Measurements from ENCODE around the gene SFI1. TPM values are rescaled to one million over a fixed set of nuclear protein-coding genes. Genes with fewer than 3 reads are reported as not detected.

The SFI1 gene
- total and polyA plus RNA-seq, 2 of the 4 experiments (the other 2 are of a cell fraction): 9.9 to 12.0 TPM

GRCh38 chr22:31621507-31622124 is 125.3 kb downstream of the SFI1 start:
- Histone ChIP-seq H4K8ac (ENCODE audit: low read depth in 2 of 2, low read length in 2 of 2) (no peak overlapping the region), H4K20me1 (ENCODE audit: insufficient read depth, low read length) (peaks cover 80% of the 10 kb centered on the region), H3K79me1 (ENCODE audit: low read depth in 1 of 2, low read length in 2 of 2) (peaks cover 28 to 68% of the 10 kb centered on the region in 2 experiments), H4K91ac (ENCODE audit: insufficient read depth, low read depth, low read length) (no peak overlapping the region), H3K9ac (ENCODE audit: low read depth, low read length) (no peak overlapping the region), H3K9me3 (ENCODE audit: control insufficient read depth, insufficient read depth, low read length) (no peaks in the 10 kb centered on the region), H2AK9ac (replicated peaks; ENCODE audit: low read depth, low read length, poor library complexity) (no peak overlapping the region), H4K5ac (ENCODE audit: low read depth, low read length) (no peak overlapping the region), H2AK5ac (ENCODE audit: low read depth, low read length) (no peak overlapping the region), H3K4ac (ENCODE audit: low read depth, low read length) (no peak overlapping the region), H3K56ac (ENCODE audit: extremely low read depth, insufficient read depth, low read length) (no peak overlapping the region), H2BK120ac (ENCODE audit: low read depth, low read length) (no peak overlapping the region), H2BK5ac (ENCODE audit: low read depth, low read length, poor library complexity, severe bottlenecking) (no peak overlapping the region), H3K4me1 (ENCODE audit: control insufficient read depth, insufficient read depth, low read length) (peaks cover 9% of the 10 kb centered on the region), H3K9me1 (ENCODE audit: insufficient read depth, low read length) (peaks cover 13% of the 10 kb centered on the region), H3K14ac (replicated peaks; ENCODE audit: low read depth, low read length) (no peak overlapping the region), H3K27me3 (ENCODE audit: control insufficient read depth, insufficient read depth, low read length) (no peaks in the 10 kb centered on the region), H3K27ac (ENCODE audit: insufficient read depth, low read length) (no peak overlapping the region), H3K18ac (ENCODE audit: low read depth, low read length) (no peak overlapping the region), H3K4me3 (ENCODE audit: insufficient read depth, low read depth, low read length) (no peak overlapping the region), H3K4me2 (ENCODE audit: low read depth, low read length) (no peak overlapping the region), H2BK15ac (ENCODE audit: low read depth, low read length) (no peak overlapping the region), H3K23ac (ENCODE audit: low read depth, low read length) (no peak overlapping the region), H3K36me3 (ENCODE audit: control insufficient read depth, insufficient read depth, low read length) (peaks cover 62% of the 10 kb centered on the region), H2AFZ (replicated peaks; ENCODE audit: low read length, poor library complexity) (no peak overlapping the region), H2BK20ac (ENCODE audit: low read depth, low read length) (no peak overlapping the region)
- POLR2A ChIA-PET (ENCODE audit: unreplicated experiment): no interaction called here
- dilution Hi-C loops (cut with HindIII; ENCODE audit: low sequenced_read_pairs, unreplicated experiment): no loop called here
- in situ Hi-C loops (cut with MboI; ENCODE audit: low sequenced_read_pairs): no loop called here
- no peak for ATAC-seq (ENCODE audit: low read depth)
- 98% methylated on average over 9 of the region's 19 CpGs; no CpG with 5 or more reads in 1 of the 2 experiments for WGBS, 2 experiments (ENCODE audit: extremely low coverage in 2 of 2, insufficient read length in 1 of 2)
- DNase-seq: no peak
- CTCF ChIA-PET: no interaction called here
- no peak for TF ChIP-seq BHLHE40 (IDR thresholded peaks at IDR 0.05; ENCODE audit: low read depth, low read length)
- no peak for TF ChIP-seq MXI1 (IDR thresholded peaks at IDR 0.05; ENCODE audit: borderline replicate concordance, low read depth, low read length)
- TF ChIP-seq POLR2A (IDR thresholded peaks at IDR 0.05; ENCODE audit: low read depth, low read length): no peak
- no peak for TF ChIP-seq ELK1 (IDR thresholded peaks at IDR 0.05; ENCODE audit: borderline replicate concordance, low read depth, low read length)
- TF ChIP-seq CTCF (conservative IDR thresholded peaks at IDR 0.05; ENCODE audit: low read depth, low read length): no peak
- no peak for TF ChIP-seq RFX5 (IDR thresholded peaks at IDR 0.05; ENCODE audit: low read depth, low read length)
- TF ChIP-seq MAFK (IDR thresholded peaks at IDR 0.05; ENCODE audit: low read depth, low read length): no peak
- no peak for TF ChIP-seq USF2 (IDR thresholded peaks at IDR 0.05; ENCODE audit: low read depth, low read length)
- TF ChIP-seq FOS (IDR thresholded peaks at IDR 0.05; ENCODE audit: low read depth, low read length): no peak
- TF ChIP-seq CEBPB (IDR thresholded peaks at IDR 0.05; ENCODE audit: low read depth, low read length): no peak
- TF ChIP-seq SMC3 (IDR thresholded peaks at IDR 0.05; ENCODE audit: low read depth, low read length): no peak
- no peak for TF ChIP-seq CHD1 (IDR thresholded peaks at IDR 0.05; ENCODE audit: low read depth, low read length)
- intact Hi-C loops (cut with micrococcal nuclease): no loop called here
- BruUV-seq (replicated peaks): no TSS peak

Data from IMR-90 (cell line).